ENCODE results near the gene GSN.

DNA sequence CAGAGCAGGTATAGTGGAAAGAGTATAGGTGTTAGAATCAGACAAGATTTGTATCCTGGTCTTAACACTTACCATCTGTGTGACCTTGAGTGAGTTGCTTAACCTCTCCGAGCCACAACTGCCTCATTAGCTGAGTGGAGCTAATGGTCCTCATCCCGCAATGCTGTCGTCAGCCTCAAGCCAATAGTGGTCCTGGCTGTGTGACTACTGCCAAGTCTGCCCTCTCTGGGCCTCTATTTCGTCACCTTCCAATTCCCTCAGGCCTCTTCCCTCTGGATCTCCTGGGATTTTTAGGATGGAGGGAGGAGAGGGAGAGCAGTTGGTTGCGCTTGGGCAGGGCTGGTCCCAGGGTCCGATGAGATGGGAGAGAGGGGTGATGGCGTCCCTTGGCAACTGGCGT lies 60.5 kb downstream of the GSN start:
- TF ChIP-seq, protein P1, sequence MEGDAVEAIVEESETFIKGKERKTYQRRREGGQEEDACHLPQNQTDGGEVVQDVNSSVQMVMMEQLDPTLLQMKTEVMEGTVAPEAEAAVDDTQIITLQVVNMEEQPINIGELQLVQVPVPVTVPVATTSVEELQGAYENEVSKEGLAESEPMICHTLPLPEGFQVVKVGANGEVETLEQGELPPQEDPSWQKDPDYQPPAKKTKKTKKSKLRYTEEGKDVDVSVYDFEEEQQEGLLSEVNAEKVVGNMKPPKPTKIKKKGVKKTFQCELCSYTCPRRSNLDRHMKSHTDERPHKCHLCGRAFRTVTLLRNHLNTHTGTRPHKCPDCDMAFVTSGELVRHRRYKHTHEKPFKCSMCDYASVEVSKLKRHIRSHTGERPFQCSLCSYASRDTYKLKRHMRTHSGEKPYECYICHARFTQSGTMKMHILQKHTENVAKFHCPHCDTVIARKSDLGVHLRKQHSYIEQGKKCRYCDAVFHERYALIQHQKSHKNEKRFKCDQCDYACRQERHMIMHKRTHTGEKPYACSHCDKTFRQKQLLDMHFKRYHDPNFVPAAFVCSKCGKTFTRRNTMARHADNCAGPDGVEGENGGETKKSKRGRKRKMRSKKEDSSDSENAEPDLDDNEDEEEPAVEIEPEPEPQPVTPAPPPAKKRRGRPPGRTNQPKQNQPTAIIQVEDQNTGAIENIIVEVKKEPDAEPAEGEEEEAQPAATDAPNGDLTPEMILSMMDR (IDR thresholded peaks at IDR 0.05): no peak
- TF ChIP-seq ZFX (IDR thresholded peaks at IDR 0.05; ENCODE audit: borderline replicate concordance): no peak
